ENCODE results near the gene VPS18. TPM values are rescaled to one million over a fixed set of nuclear protein-coding genes. Genes with fewer than 3 reads are reported as not detected.

VPS18 gene
- total and polyA plus RNA-seq, 4 donors, result 3.4 to 15.3 (median 10.3) TPM

DNA sequence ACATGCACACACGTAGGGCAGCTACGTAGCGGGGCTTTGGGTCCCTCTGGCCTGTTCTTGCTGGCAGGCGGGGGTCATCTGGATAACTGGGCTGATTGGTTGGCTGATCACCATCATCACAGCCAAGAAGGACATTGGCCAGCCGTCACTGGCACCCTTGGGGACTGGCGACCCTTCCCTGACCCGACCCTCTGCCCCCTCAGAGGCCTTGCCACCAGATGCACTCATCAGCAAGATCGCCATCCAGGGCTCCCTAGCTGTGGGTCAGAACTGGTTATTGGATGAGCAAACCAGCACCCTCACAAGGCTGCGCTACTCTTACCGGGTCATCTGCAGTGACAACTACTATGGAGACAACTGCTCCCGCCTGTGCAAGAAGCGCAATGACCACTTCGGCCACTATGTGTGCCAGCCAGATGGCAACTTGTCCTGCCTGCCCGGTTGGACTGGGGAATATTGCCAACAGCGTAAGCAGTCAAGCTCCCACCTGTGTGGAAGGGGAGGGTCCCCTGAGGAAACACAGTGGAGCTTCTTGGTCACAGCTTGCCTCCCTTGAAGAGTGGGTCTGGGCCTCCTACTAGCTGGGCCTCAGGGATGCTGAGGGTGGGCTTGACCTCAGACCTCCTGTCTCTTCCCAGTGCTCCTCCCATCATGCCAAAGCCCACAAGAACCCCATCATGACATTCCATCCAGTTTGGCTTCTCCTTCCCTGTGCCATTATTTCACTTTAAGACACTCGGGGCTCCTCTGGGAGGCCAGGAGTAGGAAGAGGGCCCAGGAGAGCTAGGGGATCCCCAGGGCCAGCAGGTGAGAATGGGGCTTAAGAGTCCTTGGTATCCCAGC is 37.3 kb downstream of the VPS18 start:
- Histone ChIP-seq H3K4me3 (ENCODE audit: low read depth in 1 of 3, low read length in 3 of 3) (peak overlapping the region in 2 of 3 donors; percentile 2 to 53), H3K27me3 (ENCODE audit: control insufficient read depth in 4 of 4, insufficient read depth in 4 of 4, low read length in 3 of 4) (peaks cover 0 to 5% (median 1%) of the 10 kb centered on the region in 4 donors), H3K36me3 (ENCODE audit: control insufficient read depth in 4 of 4, insufficient read depth in 3 of 4, low read depth in 1 of 4, low read length in 3 of 4) (no peaks in the 10 kb centered on the region), H3K27ac (ENCODE audit: low read depth in 1 of 2, low read length in 2 of 2) (no peak overlapping the region), H3K9me3 (ENCODE audit: control insufficient read depth in 4 of 4, low read length in 3 of 4) (no peaks in the 10 kb centered on the region), H3K9ac (ENCODE audit: low read depth in 1 of 2, low read length in 2 of 2) (no peak overlapping the region), H3K4me1 (ENCODE audit: control insufficient read depth in 4 of 4, insufficient read depth in 4 of 4, low read length in 3 of 4) (peaks cover 27 to 77% (median 56%) of the 10 kb centered on the region in 4 donors)
- DNase-seq (ENCODE audit: low spot score), result no peak
- TF ChIP-seq JUND (IDR thresholded peaks at IDR 0.05) (no peak), RXRA (IDR thresholded peaks at IDR 0.05) (no peak), FOXA1 (IDR thresholded peaks at IDR 0.05) (no peak), HNF4A (conservative IDR thresholded peaks at IDR 0.05) (no peak), SP1 (IDR thresholded peaks at IDR 0.05) (no peak), YY1 (IDR thresholded peaks at IDR 0.05) (no peak), RAD21 (IDR thresholded peaks at IDR 0.05) (no peak), GABPA (IDR thresholded peaks at IDR 0.05 in 1 of 2, conservative IDR thresholded peaks at IDR 0.05 in 1 of 2) (no peak), NR2F2 (IDR thresholded peaks at IDR 0.05) (no peak)
- TF ChIP-seq, protein P1, sequence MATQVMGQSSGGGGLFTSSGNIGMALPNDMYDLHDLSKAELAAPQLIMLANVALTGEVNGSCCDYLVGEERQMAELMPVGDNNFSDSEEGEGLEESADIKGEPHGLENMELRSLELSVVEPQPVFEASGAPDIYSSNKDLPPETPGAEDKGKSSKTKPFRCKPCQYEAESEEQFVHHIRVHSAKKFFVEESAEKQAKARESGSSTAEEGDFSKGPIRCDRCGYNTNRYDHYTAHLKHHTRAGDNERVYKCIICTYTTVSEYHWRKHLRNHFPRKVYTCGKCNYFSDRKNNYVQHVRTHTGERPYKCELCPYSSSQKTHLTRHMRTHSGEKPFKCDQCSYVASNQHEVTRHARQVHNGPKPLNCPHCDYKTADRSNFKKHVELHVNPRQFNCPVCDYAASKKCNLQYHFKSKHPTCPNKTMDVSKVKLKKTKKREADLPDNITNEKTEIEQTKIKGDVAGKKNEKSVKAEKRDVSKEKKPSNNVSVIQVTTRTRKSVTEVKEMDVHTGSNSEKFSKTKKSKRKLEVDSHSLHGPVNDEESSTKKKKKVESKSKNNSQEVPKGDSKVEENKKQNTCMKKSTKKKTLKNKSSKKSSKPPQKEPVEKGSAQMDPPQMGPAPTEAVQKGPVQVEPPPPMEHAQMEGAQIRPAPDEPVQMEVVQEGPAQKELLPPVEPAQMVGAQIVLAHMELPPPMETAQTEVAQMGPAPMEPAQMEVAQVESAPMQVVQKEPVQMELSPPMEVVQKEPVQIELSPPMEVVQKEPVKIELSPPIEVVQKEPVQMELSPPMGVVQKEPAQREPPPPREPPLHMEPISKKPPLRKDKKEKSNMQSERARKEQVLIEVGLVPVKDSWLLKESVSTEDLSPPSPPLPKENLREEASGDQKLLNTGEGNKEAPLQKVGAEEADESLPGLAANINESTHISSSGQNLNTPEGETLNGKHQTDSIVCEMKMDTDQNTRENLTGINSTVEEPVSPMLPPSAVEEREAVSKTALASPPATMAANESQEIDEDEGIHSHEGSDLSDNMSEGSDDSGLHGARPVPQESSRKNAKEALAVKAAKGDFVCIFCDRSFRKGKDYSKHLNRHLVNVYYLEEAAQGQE (IDR thresholded peaks at IDR 0.05), result no peak
- TF ChIP-seq, protein P2, sequence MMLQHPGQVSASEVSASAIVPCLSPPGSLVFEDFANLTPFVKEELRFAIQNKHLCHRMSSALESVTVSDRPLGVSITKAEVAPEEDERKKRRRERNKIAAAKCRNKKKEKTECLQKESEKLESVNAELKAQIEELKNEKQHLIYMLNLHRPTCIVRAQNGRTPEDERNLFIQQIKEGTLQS (IDR thresholded peaks at IDR 0.05), result no peak
- TF ChIP-seq, protein P3, sequence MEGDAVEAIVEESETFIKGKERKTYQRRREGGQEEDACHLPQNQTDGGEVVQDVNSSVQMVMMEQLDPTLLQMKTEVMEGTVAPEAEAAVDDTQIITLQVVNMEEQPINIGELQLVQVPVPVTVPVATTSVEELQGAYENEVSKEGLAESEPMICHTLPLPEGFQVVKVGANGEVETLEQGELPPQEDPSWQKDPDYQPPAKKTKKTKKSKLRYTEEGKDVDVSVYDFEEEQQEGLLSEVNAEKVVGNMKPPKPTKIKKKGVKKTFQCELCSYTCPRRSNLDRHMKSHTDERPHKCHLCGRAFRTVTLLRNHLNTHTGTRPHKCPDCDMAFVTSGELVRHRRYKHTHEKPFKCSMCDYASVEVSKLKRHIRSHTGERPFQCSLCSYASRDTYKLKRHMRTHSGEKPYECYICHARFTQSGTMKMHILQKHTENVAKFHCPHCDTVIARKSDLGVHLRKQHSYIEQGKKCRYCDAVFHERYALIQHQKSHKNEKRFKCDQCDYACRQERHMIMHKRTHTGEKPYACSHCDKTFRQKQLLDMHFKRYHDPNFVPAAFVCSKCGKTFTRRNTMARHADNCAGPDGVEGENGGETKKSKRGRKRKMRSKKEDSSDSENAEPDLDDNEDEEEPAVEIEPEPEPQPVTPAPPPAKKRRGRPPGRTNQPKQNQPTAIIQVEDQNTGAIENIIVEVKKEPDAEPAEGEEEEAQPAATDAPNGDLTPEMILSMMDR (IDR thresholded peaks at IDR 0.05; ENCODE audit: low read depth, low read length, missing input control), result no peak
- TF ChIP-seq, protein P4, sequence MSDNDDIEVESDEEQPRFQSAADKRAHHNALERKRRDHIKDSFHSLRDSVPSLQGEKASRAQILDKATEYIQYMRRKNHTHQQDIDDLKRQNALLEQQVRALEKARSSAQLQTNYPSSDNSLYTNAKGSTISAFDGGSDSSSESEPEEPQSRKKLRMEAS (IDR thresholded peaks at IDR 0.05), result no peak
- WGBS, result 71% methylated on average over 16 of the region's 16 CpGs

DNA sequence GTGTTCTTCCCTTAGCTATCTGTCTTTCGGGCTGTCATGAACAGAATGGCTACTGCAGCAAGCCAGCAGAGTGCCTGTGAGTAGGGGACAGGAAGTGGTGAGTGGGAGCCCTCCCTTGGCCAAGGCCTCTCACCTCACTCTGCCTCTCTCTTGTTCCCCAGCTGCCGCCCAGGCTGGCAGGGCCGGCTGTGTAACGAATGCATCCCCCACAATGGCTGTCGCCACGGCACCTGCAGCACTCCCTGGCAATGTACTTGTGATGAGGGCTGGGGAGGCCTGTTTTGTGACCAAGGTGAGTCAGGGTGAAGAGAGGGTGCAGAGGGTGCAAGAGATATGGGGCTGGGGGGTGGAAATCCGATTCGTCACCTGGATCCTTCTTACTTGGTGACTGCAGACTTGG is 37.9 kb downstream of the VPS18 start:
- peaks cover 0 to 5% (median 1%) of the 10 kb centered on the region in 4 donors for H3K27me3 ChIP-seq (ENCODE audit: control insufficient read depth in 4 of 4, insufficient read depth in 4 of 4, low read length in 3 of 4)
- peaks cover 27 to 77% (median 55%) of the 10 kb centered on the region in 4 donors for H3K4me1 ChIP-seq (ENCODE audit: control insufficient read depth in 4 of 4, insufficient read depth in 4 of 4, low read length in 3 of 4)
- H3K4me3 ChIP-seq (ENCODE audit: low read depth in 1 of 3, low read length in 3 of 3), result peak overlapping the region in 2 of 3 donors; percentile 5 to 10
- 64% methylated on average over 8 of the region's 8 CpGs for WGBS
- H3K9ac ChIP-seq (ENCODE audit: low read depth in 1 of 2, low read length in 2 of 2), result no peak overlapping the region
- no peak overlapping the region for H3K27ac ChIP-seq (ENCODE audit: low read depth in 1 of 2, low read length in 2 of 2)
- no peaks in the 10 kb centered on the region for H3K36me3 ChIP-seq (ENCODE audit: control insufficient read depth in 4 of 4, insufficient read depth in 3 of 4, low read depth in 1 of 4, low read length in 3 of 4)
- DNase-seq (ENCODE audit: low spot score), result no peak
- H3K9me3 ChIP-seq (ENCODE audit: control insufficient read depth in 4 of 4, low read length in 3 of 4), result no peaks in the 10 kb centered on the region
- TF ChIP-seq FOXA1 (IDR thresholded peaks at IDR 0.05), result no peak
- no peak for TF ChIP-seq RXRA (IDR thresholded peaks at IDR 0.05)
- no peak for TF ChIP-seq EGR1 (IDR thresholded peaks at IDR 0.05; ENCODE audit: low read depth in 2 of 2)
- TF ChIP-seq, protein P3 (IDR thresholded peaks at IDR 0.05; ENCODE audit: low read depth, low read length, missing input control), result no peak
- no peak for TF ChIP-seq HNF4G (IDR thresholded peaks at IDR 0.05)
- TF ChIP-seq SP1 (IDR thresholded peaks at IDR 0.05), result no peak
- TF ChIP-seq, protein P1 (IDR thresholded peaks at IDR 0.05), result no peak
- no peak for TF ChIP-seq FOXA2 (IDR thresholded peaks at IDR 0.05)
- no peak for TF ChIP-seq YY1 (IDR thresholded peaks at IDR 0.05)
- TF ChIP-seq HNF4A (conservative IDR thresholded peaks at IDR 0.05), result no peak
- TF ChIP-seq, protein P4 (IDR thresholded peaks at IDR 0.05), result no peak
- no peak for TF ChIP-seq GABPA (IDR thresholded peaks at IDR 0.05 in 1 of 2, conservative IDR thresholded peaks at IDR 0.05 in 1 of 2)

Data from liver (tissue), 9 donors.